Naive B cell (primary cell): ENCODE results near the gene SENP1. TPM values are rescaled to one million over a fixed set of nuclear protein-coding genes. Genes with fewer than 3 reads are reported as not detected.
"Not testable (repeated sequence)": the region's sequence is repeated elsewhere in the genome, so short reads cannot be mapped to it uniquely, and the experiment has no call there.

Experiments
- ATAC-seq, 2 donors: fragments of 150-1000 bp; cut with Tn5 transposase; 2 replicates each; pipeline ENCODE4 v1.10.0; 2021; ENCODE audit warnings: low read depth in 2 of 2, mild to moderate bottlenecking in 2 of 2, moderate library complexity in 2 of 2
- DNase-seq: peaks from one replicate; pipeline ENCODE4 v3.0.0; 2022
- H3K27ac Mint-ChIP-seq, 6 donors: one replicate each; pipeline ENCODE4 v1.8.0; 2020 to 2022; ENCODE audit warnings: mild to moderate bottlenecking in 6 of 6, mixed read lengths in 6 of 6, moderate library complexity in 5 of 6, inconsistent platforms in 2 of 6
- H3K27me3 Mint-ChIP-seq, 3 donors: one replicate each; pipeline ENCODE4 v1.8.0; 2021 to 2022; ENCODE audit warnings: mixed read lengths in 3 of 3, mild to moderate bottlenecking in 1 of 3
- H3K36me3 Mint-ChIP-seq, 2 donors: one replicate each; pipeline ENCODE4 v1.8.0; 2020 to 2022; ENCODE audit warnings: mixed read lengths in 2 of 2, inconsistent platforms in 1 of 2, mild to moderate bottlenecking in 1 of 2
- H3K4me1 Mint-ChIP-seq, 3 donors: one replicate each; pipeline ENCODE4 v1.8.0; 2020 to 2022; ENCODE audit warnings: mixed read lengths in 3 of 3, inconsistent platforms in 1 of 3, mild to moderate bottlenecking in 1 of 3, moderate library complexity in 1 of 3
- H3K4me3 Mint-ChIP-seq, 8 donors: one replicate each; pipeline ENCODE4 v1.8.0; 2020 to 2022; ENCODE audit warnings: mild to moderate bottlenecking in 8 of 8, mixed read lengths in 8 of 8, moderate library complexity in 8 of 8, inconsistent platforms in 2 of 8
- H3K9me3 Mint-ChIP-seq, 7 donors: one replicate each; pipeline ENCODE4 v1.8.0; 2020 to 2022; ENCODE audit warnings: mixed read lengths in 7 of 7, mild to moderate bottlenecking in 5 of 7, inconsistent platforms in 2 of 7, moderate library complexity in 1 of 7
- polyA plus RNA-seq, 6 donors: library from polyadenylated mRNA; unstranded; fragments of 300-500 nt; fragmentation: Illumina TruSeq; gene quantifications; one replicate each; pipeline ENCODE4 v1.2.3, GENCODE V29; 2021; ENCODE audit warnings: low read depth in 6 of 6

SENP1 gene
- polyA plus RNA-seq, result 10 to 100 TPM in 5 of 6 donors, 1 to 10 TPM in 1; 3.6 to 18.6 (median 15.6) TPM

DNA sequence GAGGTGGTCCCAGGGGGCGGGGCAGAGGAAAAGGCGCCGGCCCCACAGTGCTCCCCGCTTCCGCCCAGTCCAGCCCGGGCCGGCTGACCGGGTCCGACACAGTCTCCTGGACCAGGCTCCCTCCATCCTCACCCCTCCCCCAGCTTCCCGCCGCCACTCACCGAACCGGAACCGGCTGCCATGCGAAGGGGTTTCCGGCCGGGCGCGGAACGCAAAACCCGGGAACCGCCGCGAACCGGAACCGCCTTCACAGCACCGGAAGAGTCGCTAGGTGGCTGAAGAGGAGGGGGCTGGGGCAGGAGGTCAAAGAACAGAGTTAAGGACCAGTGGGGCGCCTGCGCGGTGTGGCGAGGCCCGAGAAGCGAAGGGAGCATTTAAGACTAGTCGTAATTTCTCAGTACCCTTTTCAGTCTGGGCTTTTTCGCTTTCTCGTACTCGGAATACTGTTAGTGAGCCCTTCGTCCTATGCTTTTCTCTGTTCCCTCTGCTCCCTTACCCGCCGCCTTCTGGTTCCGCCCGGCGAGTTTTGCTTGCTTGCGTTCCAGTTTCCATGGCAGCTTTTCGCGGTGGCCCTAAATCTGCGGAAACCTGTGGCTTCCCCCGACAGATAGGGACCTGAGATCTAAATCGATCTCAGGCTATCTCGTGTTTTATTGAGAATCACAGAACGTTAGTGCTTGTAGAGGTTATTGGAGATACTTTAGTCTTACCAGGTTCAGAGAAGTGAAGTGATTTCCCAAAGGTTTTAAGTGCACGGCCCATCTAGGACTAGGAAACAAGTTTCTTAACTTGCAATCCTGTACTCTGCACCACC lies at the start of gene SENP1:
TSS of gene SENP1 (minus strand) at position 213 of the 814 bp plus-strand sequence. CDS start 4,607 bp downstream, outside the sequence.
- no peaks in the 10 kb centered on the region for H3K27me3 Mint-ChIP-seq
- DNase-seq, result peak; percentile 85
- peak within 1 kb of the TSS; percentile 92 to 99 (median 96) for H3K4me3 Mint-ChIP-seq
- H3K9me3 Mint-ChIP-seq, result no peaks in the 10 kb centered on the region
- peak within 1 kb of the TSS; percentile 97 to 100 (median 98) for H3K27ac Mint-ChIP-seq
- peak; percentile 74 to 77 for ATAC-seq
- peaks cover 31 to 39% (median 35%) of the 10 kb centered on the region in 3 donors for H3K4me1 Mint-ChIP-seq
- H3K36me3 Mint-ChIP-seq, result no peaks in the 10 kb centered on the region

DNA sequence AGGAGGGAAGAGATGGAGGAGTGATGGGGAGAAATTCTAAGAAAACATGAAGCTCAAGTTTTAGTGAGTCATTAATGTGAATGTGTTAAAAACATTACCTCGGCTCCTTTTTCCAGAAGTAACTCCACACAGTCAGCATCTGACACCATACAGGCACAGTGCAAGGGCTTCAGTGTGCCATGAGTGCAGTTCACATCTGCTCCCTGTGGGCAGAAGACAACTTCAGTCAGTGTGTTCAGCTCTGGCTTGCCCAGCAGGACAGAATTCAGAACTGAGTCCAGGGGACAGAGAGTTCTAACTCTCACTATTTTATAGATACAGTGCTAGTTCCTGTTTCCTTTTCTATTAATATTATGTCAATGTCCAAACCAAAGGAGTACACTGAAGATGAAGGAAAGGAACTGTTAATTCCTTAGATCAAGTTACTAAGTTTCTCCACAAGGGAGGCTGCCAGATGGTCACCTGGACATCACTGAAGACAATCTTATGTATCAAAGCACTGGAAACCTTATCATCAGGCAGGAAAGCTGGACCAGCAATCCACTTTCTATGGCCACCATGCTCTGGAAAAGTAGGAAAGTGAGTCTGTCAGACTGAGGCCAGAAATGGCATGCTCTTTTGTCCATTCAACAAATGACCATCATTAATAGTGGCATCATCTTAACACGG lies 45.4 kb upstream of the SENP1 start:
- ATAC-seq, result no peak
- H3K9me3 Mint-ChIP-seq, result no peaks in the 10 kb centered on the region
- H3K4me3 Mint-ChIP-seq, result no peak overlapping the region
- peak overlapping the region in 2 of 6 donors; percentile 15 to 30 for H3K27ac Mint-ChIP-seq
- peaks cover 12 to 20% (median 20%) of the 10 kb centered on the region in 3 donors for H3K4me1 Mint-ChIP-seq
- H3K36me3 Mint-ChIP-seq, result peaks cover 21 to 27% of the 10 kb centered on the region in 2 donors
- no peak for DNase-seq
- H3K27me3 Mint-ChIP-seq, result no peaks in the 10 kb centered on the region

DNA sequence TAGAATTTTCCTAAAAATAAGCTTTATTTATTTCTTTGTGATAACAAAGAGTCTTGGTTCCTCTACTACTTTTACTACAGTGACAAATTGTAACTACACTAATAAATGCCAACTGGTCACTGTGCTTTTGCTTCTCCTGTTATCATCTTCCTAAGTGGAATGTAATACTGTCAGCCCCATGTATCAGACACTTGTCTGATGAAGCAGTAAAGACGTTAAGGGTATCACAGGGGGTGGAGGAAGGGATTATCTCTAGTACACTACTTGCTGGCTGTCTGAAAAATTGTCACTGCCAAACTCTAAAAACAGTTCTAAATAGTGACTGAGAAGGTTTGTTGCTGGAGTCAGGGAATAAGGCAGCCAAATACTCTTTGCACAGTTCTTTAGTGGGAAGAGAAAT lies 40.1 kb upstream of the SENP1 start:
- DNase-seq (no peak), ATAC-seq (no peak)
- H3K36me3 Mint-ChIP-seq, result peaks cover 20 to 32% of the 10 kb centered on the region in 2 donors
- H3K27ac Mint-ChIP-seq, result peak overlapping the region in 1 of 6 donors; percentile 27
- H3K27me3 Mint-ChIP-seq, result no peaks in the 10 kb centered on the region
- peaks cover 0 to 4% (median 0%) of the 10 kb centered on the region in 3 donors for H3K4me1 Mint-ChIP-seq
- no peak overlapping the region for H3K4me3 Mint-ChIP-seq
- H3K9me3 Mint-ChIP-seq, result no peaks in the 10 kb centered on the region

DNA sequence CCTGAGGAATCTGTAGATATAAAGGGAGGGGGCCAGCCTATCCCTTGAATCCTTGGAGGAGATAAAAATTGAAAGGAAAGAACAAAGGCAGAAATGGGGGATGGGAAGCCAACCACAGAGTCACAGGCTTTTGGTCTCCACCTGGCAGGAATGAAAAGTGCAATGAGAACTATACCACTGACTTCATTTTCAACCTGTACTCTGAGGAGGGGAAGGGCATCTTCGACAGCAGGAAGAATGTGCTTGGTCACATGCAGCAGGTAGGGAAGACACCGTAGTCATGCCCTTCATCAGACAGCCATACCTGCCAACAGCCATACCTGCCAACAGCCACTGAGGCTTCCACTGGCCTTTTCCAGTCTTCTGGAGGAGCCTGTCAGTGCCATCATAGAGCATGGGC lies 38.0 kb upstream of the SENP1 start:
- Mint-ChIP-seq H3K4me3 (no peak overlapping the region), H3K27me3 (no peaks in the 10 kb centered on the region), H3K4me1 (no peaks in the 10 kb centered on the region), H3K9me3 (no peaks in the 10 kb centered on the region), H3K36me3 (peaks cover 7 to 22% of the 10 kb centered on the region in 2 donors), H3K27ac (peak overlapping the region in 1 of 6 donors; percentile 68)
- DNase-seq, result no peak
- no peak for ATAC-seq

DNA sequence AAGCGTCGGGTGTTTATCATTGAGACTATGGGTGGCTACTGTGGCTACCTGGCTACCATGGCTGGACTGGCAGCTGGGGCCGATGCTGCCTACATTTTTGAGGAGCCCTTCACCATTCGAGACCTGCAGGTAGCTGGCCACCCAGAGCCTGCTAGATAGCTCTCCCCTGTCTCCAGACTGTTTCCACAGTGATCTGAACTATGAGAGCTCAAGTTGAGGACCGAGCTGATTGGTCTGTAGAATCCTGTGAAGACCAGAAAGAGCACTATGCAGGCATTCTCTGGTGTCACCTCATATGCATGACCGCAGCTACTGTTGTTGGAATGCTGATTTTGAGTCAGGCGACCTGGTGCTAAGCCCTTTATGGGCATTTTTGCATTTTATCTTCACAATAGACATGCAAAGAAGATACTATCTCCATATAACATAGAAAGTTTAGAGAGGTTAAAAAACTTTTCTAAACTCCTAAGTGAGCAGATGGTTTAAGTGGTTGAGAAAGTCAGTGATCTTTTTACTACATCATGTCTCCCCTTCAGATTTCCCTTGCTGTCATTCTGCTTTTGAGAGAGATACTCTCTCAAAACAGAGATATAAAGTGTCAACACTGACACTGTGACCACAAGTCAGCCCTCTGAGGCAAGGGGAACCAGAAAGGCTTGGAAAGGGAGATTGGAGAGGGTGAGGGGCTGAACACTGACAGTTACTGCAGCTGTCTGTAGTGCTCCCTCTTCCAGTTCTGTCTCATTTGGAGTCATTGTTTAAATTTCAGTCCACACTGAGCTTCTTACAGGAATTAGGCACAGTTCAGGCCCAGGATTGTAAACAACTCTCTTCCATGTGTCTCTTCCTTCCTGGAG lies 37.2 kb upstream of the SENP1 start:
- ATAC-seq (no peak), DNase-seq (no peak)
- no peak overlapping the region for H3K27ac Mint-ChIP-seq
- peaks cover 7 to 18% of the 10 kb centered on the region in 2 donors for H3K36me3 Mint-ChIP-seq
- H3K9me3 Mint-ChIP-seq, result no peaks in the 10 kb centered on the region
- no peak overlapping the region for H3K4me3 Mint-ChIP-seq
- no peaks in the 10 kb centered on the region for H3K4me1 Mint-ChIP-seq
- no peaks in the 10 kb centered on the region for H3K27me3 Mint-ChIP-seq

DNA sequence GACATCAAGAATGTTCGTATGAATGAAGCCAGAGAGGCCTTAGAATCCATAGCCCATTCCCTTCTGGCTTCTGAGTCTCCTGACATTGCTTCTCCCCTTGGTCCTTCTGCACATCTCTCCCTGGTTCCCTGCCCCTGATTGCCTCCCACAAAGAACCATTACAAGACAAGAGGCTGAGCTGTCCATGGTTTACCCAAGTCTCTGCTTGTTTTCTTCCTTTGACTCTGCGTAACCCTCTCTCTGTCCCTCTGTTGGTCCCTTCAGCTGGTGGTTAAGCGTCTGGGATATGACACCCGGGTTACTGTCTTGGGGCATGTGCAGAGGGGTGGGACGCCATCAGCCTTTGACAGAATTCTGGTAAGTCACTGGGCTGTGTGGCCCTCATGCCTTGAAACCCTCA lies 29.1 kb upstream of the SENP1 start:
- Mint-ChIP-seq H3K4me1 (no peaks in the 10 kb centered on the region), H3K36me3 (peaks cover 31 to 35% of the 10 kb centered on the region in 2 donors), H3K9me3 (no peaks in the 10 kb centered on the region), H3K27me3 (no peaks in the 10 kb centered on the region), H3K27ac (no peak overlapping the region), H3K4me3 (no peak overlapping the region)
- DNase-seq (no peak), ATAC-seq (no peak)

DNA sequence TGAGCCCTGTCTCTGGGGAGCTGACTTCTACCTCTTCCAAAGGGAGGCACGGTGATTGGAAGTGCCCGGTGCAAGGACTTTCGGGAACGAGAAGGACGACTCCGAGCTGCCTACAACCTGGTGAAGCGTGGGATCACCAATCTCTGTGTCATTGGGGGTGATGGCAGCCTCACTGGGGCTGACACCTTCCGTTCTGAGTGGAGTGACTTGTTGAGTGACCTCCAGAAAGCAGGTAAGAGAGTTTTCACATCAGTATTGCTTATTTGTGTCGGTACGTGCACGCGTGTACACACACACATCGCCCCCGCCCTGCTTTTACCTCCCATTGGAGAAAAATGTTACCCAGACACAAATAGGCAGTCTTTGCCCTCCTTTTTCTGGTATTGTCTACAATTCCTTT lies 26.9 kb upstream of the SENP1 start:
- Mint-ChIP-seq H3K9me3 (no peaks in the 10 kb centered on the region), H3K4me3 (no peak overlapping the region), H3K27me3 (no peaks in the 10 kb centered on the region), H3K4me1 (no peaks in the 10 kb centered on the region), H3K36me3 (peaks cover 35 to 37% of the 10 kb centered on the region in 2 donors), H3K27ac (no peak overlapping the region)
- DNase-seq (no peak), ATAC-seq (no peak)

DNA sequence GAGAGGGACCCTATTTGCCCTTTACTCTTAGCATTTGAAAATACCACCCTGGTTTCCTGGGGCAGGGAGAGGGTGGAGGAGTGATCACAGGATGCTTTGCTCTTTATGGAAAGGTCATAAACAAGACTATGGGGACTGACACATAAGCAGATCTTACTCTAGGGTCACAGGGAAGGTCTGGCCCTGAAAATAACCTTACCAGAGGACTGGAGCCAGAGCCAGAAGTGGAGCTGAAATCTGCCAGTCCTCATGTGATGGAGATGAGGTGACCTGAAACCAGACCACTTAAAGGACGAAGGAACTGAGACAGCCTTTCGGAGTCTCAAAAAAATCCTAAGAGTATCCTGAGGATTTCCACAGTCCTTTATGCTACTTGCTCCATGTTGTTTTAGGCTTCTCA lies 25.6 kb upstream of the SENP1 start:
- DNase-seq (no peak), ATAC-seq (no peak)
- no peaks in the 10 kb centered on the region for H3K9me3 Mint-ChIP-seq
- no peaks in the 10 kb centered on the region for H3K4me1 Mint-ChIP-seq
- H3K27ac Mint-ChIP-seq, result no peak overlapping the region
- no peak overlapping the region for H3K4me3 Mint-ChIP-seq
- no peaks in the 10 kb centered on the region for H3K27me3 Mint-ChIP-seq
- H3K36me3 Mint-ChIP-seq, result peaks cover 35 to 48% of the 10 kb centered on the region in 2 donors

DNA sequence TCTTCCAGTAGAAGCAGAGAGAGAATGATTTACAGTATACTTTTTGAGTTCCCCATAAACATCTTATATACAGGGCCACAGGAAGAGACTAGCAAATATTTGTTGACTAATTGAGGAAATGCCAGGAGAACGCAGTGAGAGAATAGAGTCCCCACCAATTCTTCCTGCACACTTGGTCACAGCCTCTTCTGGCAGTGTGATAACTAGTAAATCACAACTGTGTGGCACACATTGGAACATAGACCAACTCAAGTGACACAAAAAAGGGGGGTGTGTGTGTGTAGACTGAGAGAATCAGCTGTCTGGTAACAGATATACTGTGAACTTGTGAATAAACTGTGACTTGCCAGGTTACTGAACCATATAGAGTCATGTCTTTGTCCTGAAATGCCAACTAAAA lies 23.5 kb upstream of the SENP1 start:
- DNase-seq, result no peak

DNA sequence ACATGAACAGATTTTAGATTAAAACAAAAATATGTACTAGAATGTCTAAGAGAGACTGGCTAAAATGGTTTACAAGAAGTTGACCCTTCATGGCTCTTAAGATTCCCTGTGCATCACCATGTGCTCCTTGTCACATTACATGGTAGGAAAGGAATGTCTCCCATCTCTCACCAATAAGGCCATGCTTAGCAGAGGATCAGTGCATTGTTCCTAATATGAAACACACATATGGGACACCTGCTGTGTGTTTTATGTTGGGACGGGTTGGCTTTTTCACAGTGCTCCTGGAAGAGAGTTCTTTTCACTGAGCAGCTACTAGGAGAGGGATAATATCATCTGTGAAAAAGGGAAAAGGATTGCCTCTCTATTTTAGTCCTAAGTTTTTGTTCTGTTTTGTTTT lies 22.9 kb upstream of the SENP1 start:
- H3K27ac Mint-ChIP-seq, result no peak overlapping the region
- H3K27me3 Mint-ChIP-seq, result no peaks in the 10 kb centered on the region
- no peak for ATAC-seq
- H3K9me3 Mint-ChIP-seq, result no peaks in the 10 kb centered on the region
- H3K4me1 Mint-ChIP-seq, result peaks cover 0 to 5% (median 0%) of the 10 kb centered on the region in 3 donors
- no peak for DNase-seq
- peaks cover 19 to 34% of the 10 kb centered on the region in 2 donors for H3K36me3 Mint-ChIP-seq
- H3K4me3 Mint-ChIP-seq, result no peak overlapping the region

More for the DNA sequence above, 23.5 kb upstream of the SENP1 start:
- no peaks in the 10 kb centered on the region for H3K9me3 Mint-ChIP-seq
- H3K27ac Mint-ChIP-seq, result no peak overlapping the region
- ATAC-seq, result no peak
- no peaks in the 10 kb centered on the region for H3K27me3 Mint-ChIP-seq
- H3K4me1 Mint-ChIP-seq, result peaks cover 0 to 2% (median 0%) of the 10 kb centered on the region in 3 donors
- H3K4me3 Mint-ChIP-seq, result no peak overlapping the region
- peaks cover 25 to 40% of the 10 kb centered on the region in 2 donors for H3K36me3 Mint-ChIP-seq

DNA sequence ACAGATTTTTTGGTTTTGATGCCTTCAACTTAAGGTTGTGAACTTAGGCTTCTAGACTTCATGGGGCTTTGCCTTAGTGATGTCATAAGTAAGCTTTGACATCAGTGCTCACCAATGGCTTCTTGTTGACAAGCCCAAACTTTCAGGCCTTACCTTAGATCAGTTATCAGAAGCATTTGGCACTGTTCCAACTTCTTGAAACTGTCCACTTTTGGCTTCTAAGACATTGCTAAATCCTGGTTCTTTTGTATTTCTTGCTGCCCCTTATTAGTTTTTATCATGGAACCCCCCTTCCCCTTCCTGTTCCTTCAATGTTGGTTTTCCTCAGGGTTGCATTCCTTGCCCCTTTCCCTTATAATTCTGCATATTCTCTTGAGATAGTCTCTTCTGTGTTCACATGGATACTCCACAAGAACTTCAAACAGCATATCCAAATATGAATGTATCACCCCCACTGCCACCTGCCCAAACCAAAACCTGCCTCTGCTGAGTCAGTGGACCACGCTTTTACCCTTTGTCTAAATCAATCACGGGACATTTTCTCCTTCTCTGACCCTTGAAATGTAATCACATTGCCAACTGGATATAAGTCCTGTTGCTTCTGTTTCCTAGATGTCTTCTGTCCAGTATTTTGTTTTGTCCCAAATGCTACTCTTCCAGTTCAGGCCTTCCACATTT lies 21.2 kb upstream of the SENP1 start:
- DNase-seq, result no peak
- ATAC-seq, result no peak
- Mint-ChIP-seq H3K4me3 (no peak overlapping the region), H3K27ac (peak overlapping the region in 2 of 6 donors; percentile 26 to 78), H3K27me3 (no peaks in the 10 kb centered on the region), H3K4me1 (peaks cover 0 to 5% (median 0%) of the 10 kb centered on the region in 3 donors), H3K9me3 (no peaks in the 10 kb centered on the region), H3K36me3 (peaks cover 14 to 34% of the 10 kb centered on the region in 2 donors)

DNA sequence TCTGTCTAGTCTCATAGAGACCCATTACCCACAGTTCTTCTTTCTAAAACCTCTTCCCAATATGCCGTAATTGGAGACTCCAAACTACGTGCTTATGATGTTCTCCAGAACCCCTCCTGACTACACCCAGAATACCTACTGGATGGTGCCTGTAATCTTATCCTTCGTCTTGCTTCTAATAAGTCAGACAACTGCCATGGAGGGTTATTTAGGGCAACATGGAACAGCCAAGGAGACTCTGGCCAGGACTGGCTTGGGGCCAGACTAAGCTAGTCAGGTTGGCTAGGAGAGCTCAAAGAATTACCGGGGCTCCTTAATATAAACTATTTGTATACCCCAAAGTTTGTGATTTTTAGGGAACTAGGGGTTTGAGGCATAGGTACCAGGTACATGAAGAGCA lies 20.1 kb upstream of the SENP1 start:
- DNase-seq, result no peak
- Mint-ChIP-seq H3K27me3 (no peaks in the 10 kb centered on the region), H3K4me1 (peaks cover 0 to 5% (median 2%) of the 10 kb centered on the region in 3 donors), H3K4me3 (no peak overlapping the region), H3K36me3 (peaks cover 18 to 31% of the 10 kb centered on the region in 2 donors), H3K27ac (no peak overlapping the region), H3K9me3 (no peaks in the 10 kb centered on the region)
- ATAC-seq, result no peak

DNA sequence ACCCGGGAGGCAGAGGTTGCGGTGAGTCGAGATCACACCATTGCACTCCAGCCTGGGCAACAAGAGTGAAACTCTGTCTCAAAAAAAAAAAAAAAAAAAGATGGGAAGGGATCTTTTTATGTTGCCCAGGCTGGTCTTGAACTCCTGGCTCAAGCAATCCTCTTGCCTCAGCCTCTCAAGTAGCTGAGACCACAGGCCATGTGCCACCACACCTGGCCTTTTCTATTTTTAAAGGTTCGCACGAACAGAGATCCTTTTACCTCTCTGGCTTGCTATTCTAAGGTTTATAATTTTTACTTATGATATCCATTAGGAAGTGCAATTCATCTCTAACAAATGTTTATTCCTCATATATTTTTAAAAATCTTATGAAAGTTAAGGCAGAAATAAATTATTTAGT lies 19.7 kb upstream of the SENP1 start:
- not testable (repeated sequence) for H3K4me3 Mint-ChIP-seq, ATAC-seq, H3K4me1 Mint-ChIP-seq, H3K27me3 Mint-ChIP-seq, DNase-seq, H3K27ac Mint-ChIP-seq, H3K9me3 Mint-ChIP-seq
- peaks cover 14 to 26% of the 10 kb centered on the region in 2 donors for H3K36me3 Mint-ChIP-seq
